B cell (primary cell): ENCODE results near the gene PRRT4. TPM values are rescaled to one million over a fixed set of nuclear protein-coding genes. Genes with fewer than 3 reads are reported as not detected.

Experiments used
- ATAC-seq: fragments of 200-7000 bp; cut with Tn5 transposase; one replicate; pipeline ENCODE4 v1.10.0; 2021; ENCODE audit warnings: low read depth, mild to moderate bottlenecking, moderate number of reproducible peaks, moderate library complexity
- CTCF ChIA-PET: fragments of 350-600 bp; sonication (Branson Sonifier 250); formaldehyde crosslinking; loops from one replicate; lab custom pipeline; 2021; ENCODE audit warnings: antibody characterized with exemption, inconsistent platforms; lab: Charles Lee
- POLR2A ChIA-PET: fragments of 350-600 bp; sonication (Branson Sonifier 250); formaldehyde crosslinking; loops from one replicate; lab custom pipeline; 2021; ENCODE audit warnings: antibody characterized with exemption; lab: Charles Lee
- DNase-seq: peaks from one replicate; pipeline ENCODE4 v3.0.0; 2013
- H2AFZ ChIP-seq: 2 replicates; pipeline ENCODE4 v1.6.1; 2012; ENCODE audit warnings: mild to moderate bottlenecking, low read depth, low read length; ENCODE audit not compliant: insufficient read depth, poor library complexity, severe bottlenecking
- H3K27ac ChIP-seq, 2 donors: 1 replicate in 1 of 2; 2 replicates in 1 of 2; pipeline ENCODE4 v1.5.1; 2012 to 2013; ENCODE audit warnings: low read length in 2 of 2, mild to moderate bottlenecking in 2 of 2, moderate library complexity in 1 of 2
- H3K27me3 ChIP-seq, 4 experiments: fragments of 200-600 bp in 1 of 4; sonication (generic) in 1 of 4; replicated peaks in 1 of 4; 1 replicate in 2 of 4; 2 replicates in 2 of 4; pipeline versions ENCODE4 v1.6.1 to v1.7.0; 2013 to 2016; ENCODE audit warnings: low read length in 3 of 4, mild to moderate bottlenecking in 2 of 4, mixed read lengths in 1 of 4, moderate library complexity in 1 of 4; ENCODE audit not compliant: insufficient read depth in 4 of 4, control insufficient read depth in 3 of 4; ENCODE audit errors: control extremely low read depth in 1 of 4
- H3K36me3 ChIP-seq, 2 experiments: replicated peaks in 1 of 2; 1 replicate in 1 of 2; 2 replicates in 1 of 2; pipeline versions ENCODE4 v1.6.1 to v1.7.1; 2013; ENCODE audit warnings: low read length in 1 of 2; ENCODE audit not compliant: insufficient read depth in 2 of 2, control insufficient read depth in 1 of 2; ENCODE audit errors: control extremely low read depth in 1 of 2, extremely low read depth in 1 of 2
- H3K4me1 ChIP-seq, 2 donors: fragments of 200-600 bp in 1 of 2; sonication (generic) in 1 of 2; 1 replicate in 1 of 2; 2 replicates in 1 of 2; pipeline versions ENCODE4 v1.5.1 to v1.6.1; 2013 to 2017; ENCODE audit warnings: low read length in 2 of 2; ENCODE audit not compliant: control insufficient read depth in 2 of 2, insufficient read depth in 2 of 2
- H3K4me2 ChIP-seq: replicated peaks from 2 replicates; pipeline ENCODE3; 2012; ENCODE audit warnings: mild to moderate bottlenecking, low read depth, low read length; ENCODE audit not compliant: poor library complexity, severe bottlenecking
- H3K4me3 ChIP-seq, 5 experiments: fragments of 200-600 bp in 1 of 5; sonication (generic) in 1 of 5; 1 replicate in 3 of 5; 2 replicates in 2 of 5; pipeline versions ENCODE4 v1.5.1 to v1.7.0; 2011 to 2016; ENCODE audit warnings: low read length in 4 of 5, mild to moderate bottlenecking in 4 of 5, low read depth in 2 of 5, control low read depth in 1 of 5, moderate library complexity in 1 of 5; ENCODE audit not compliant: insufficient read depth in 1 of 5; ENCODE audit errors: control extremely low read depth in 1 of 5, extremely low read depth in 1 of 5
- H3K79me2 ChIP-seq: fragments of 200-600 bp; sonication (generic); one replicate; pipeline ENCODE4 v1.6.0; 2016; ENCODE audit warnings: low read length; ENCODE audit not compliant: control insufficient read depth, insufficient read depth
- H3K9ac ChIP-seq: fragments of 200-600 bp; sonication (generic); 2 replicates; pipeline ENCODE4 v1.6.1; 2017; ENCODE audit warnings: mild to moderate bottlenecking, low read length, moderate library complexity
- H3K9me3 ChIP-seq, 3 donors: one replicate each; pipeline versions ENCODE4 v1.6.1 to v1.7.1; 2013; ENCODE audit warnings: low read length in 2 of 3; ENCODE audit not compliant: control insufficient read depth in 2 of 3, insufficient read depth in 1 of 3; ENCODE audit errors: control extremely low read depth in 1 of 3
- H4K20me1 ChIP-seq: 2 replicates; pipeline ENCODE4 v1.6.0; 2012; ENCODE audit warnings: mild to moderate bottlenecking, low read length; ENCODE audit not compliant: insufficient read depth, control insufficient read depth, poor library complexity, severe bottlenecking
- H3K27ac Mint-ChIP-seq: one replicate; pipeline ENCODE4 v1.8.0; 2021; ENCODE audit warnings: mixed read lengths
- H3K27me3 Mint-ChIP-seq: one replicate; pipeline ENCODE4 v1.8.0; 2021; ENCODE audit warnings: mixed read lengths
- H3K4me1 Mint-ChIP-seq: one replicate; pipeline ENCODE4 v1.8.0; 2021; ENCODE audit warnings: mixed read lengths
- H3K4me3 Mint-ChIP-seq: one replicate; pipeline ENCODE4 v1.8.0; 2021; ENCODE audit warnings: mixed read lengths
- H3K9me3 Mint-ChIP-seq: one replicate; pipeline ENCODE4 v1.8.0; 2022; ENCODE audit warnings: mixed read lengths; ENCODE audit not compliant: insufficient read depth
- CTCF ChIP-seq: fragments of 200-600 bp; IDR thresholded peaks from one replicate; pipeline ENCODE4 v1.8.0; 2022; ENCODE audit warnings: antibody characterized with exemption, mild to moderate bottlenecking
- EZH2 ChIP-seq: IDR thresholded peaks from 2 replicates; pipeline ENCODE4 v1.6.1; 2012; ENCODE audit warnings: borderline replicate concordance, low read depth, mild to moderate bottlenecking, moderate library complexity, low read length; ENCODE audit not compliant: insufficient read depth, poor library complexity, severe bottlenecking
- WGBS: methylation state at CpG from one replicate; pipeline ENCODE4 v1.1.5; 2013; ENCODE audit warnings: missing lambda C conversion rate; ENCODE audit not compliant: insufficient coverage; 5-methylcytosine and 5-hydroxymethylcytosine counted together
- intact Hi-C: fragments of 100-400 bp; cut with micrococcal nuclease; formaldehyde crosslinking; loops from one replicate; pipeline ENCODE4 v1.10.0; 2022
- polyA plus RNA-seq: library from polyadenylated mRNA; depleted of rRNA; stranded (reverse); fragments of >200 nt; gene quantifications from 2 replicates; pipeline ENCODE4 v1.2.3, GENCODE V29; 2012
- total RNA-seq, 2 donors: library from RNA; stranded (reverse); fragments of 120-200 nt in 1 of 2; gene quantifications; 1 replicate in 1 of 2; 2 replicates in 1 of 2; pipeline versions ENCODE4 v1.2.3 to v1.2.4, GENCODE V29; 2013 to 2022

Gene PRRT4
- total and polyA plus RNA-seq, 2 donors (not counting 1 experiment from before 2014, with no cell fraction given) = 0.04 to 0.20 TPM

GRCh38 chr7:128394904-128395496 is 33.5 kb upstream of the PRRT4 start:
- H3K4me1 ChIP-seq = no peaks in the 10 kb centered on the region
- no peaks in the 10 kb centered on the region for H3K9me3 ChIP-seq
- intact Hi-C loops = no loop called here
- peaks cover 1% of the 10 kb centered on the region for H3K4me1 Mint-ChIP-seq
- ATAC-seq (no peak), DNase-seq (no peak)
- TF ChIP-seq EZH2 (no peak), CTCF (no peak)
- H3K79me2 ChIP-seq = no peaks in the 10 kb centered on the region
- H3K4me3 Mint-ChIP-seq = no peak overlapping the region
- H3K27ac Mint-ChIP-seq = no peak overlapping the region
- no peak overlapping the region for H2AFZ ChIP-seq
- H3K27me3 ChIP-seq = no peaks in the 10 kb centered on the region
- no peak overlapping the region for H3K27ac ChIP-seq
- H3K9ac ChIP-seq = no peak overlapping the region
- ChIA-PET POLR2A (no interaction called here), CTCF (interaction anchor here (0.8 kb wide), 1 partner anchor 64 kb away, joined by 4 read pairs; no protein-coding TSS in a partner anchor)
- no peak overlapping the region for H3K4me2 ChIP-seq
- H3K27me3 Mint-ChIP-seq = no peaks in the 10 kb centered on the region
- WGBS = 100% methylated on average over 14 of the region's 16 CpGs
- H4K20me1 ChIP-seq = no peaks in the 10 kb centered on the region
- no peak overlapping the region for H3K4me3 ChIP-seq
- peaks cover 0 to 50% of the 10 kb centered on the region in 2 experiments for H3K36me3 ChIP-seq
- no peaks in the 10 kb centered on the region for H3K9me3 Mint-ChIP-seq

GRCh38 chr7:128393526-128394330 is 32.2 kb upstream of the PRRT4 start:
- ChIA-PET POLR2A (no interaction called here), CTCF (interaction anchor here (1.0 kb wide), 1 partner anchor 34 kb away, joined by 3 read pairs; no protein-coding TSS in a partner anchor)
- no peaks in the 10 kb centered on the region for H3K27me3 Mint-ChIP-seq
- no peak for DNase-seq
- intact Hi-C loops = no loop called here
- Histone ChIP-seq H3K79me2 (no peaks in the 10 kb centered on the region), H3K27me3 (peaks cover 0 to under 1% (median under 1%) of the 10 kb centered on the region in 4 experiments), H3K4me2 (no peak overlapping the region), H3K9me3 (no peaks in the 10 kb centered on the region), H3K36me3 (peaks cover 0 to 46% of the 10 kb centered on the region in 2 experiments), H3K4me3 (no peak overlapping the region), H3K9ac (no peak overlapping the region), H3K27ac (no peak overlapping the region), H4K20me1 (no peaks in the 10 kb centered on the region), H2AFZ (no peak overlapping the region), H3K4me1 (no peaks in the 10 kb centered on the region)
- ATAC-seq = no peak
- no peaks in the 10 kb centered on the region for H3K9me3 Mint-ChIP-seq
- no peak overlapping the region for H3K27ac Mint-ChIP-seq
- H3K4me3 Mint-ChIP-seq = no peak overlapping the region
- WGBS = 93% methylated on average over 22 of the region's 23 CpGs
- H3K4me1 Mint-ChIP-seq = peaks cover 3% of the 10 kb centered on the region
- TF ChIP-seq CTCF (no peak), EZH2 (no peak)
